Measurements from ENCODE around the gene SLC3A2. TPM values are rescaled to one million over a fixed set of nuclear protein-coding genes. Genes with fewer than 3 reads are reported as not detected.

SLC3A2 gene
- total and polyA plus RNA-seq, 2 experiments from 2014 or later = 335 to 456 TPM

- peak overlapping the region; percentile 84 for H2AFZ ChIP-seq
- peaks cover 48% of the 10 kb centered on the region for H3K4me1 ChIP-seq (ENCODE audit: insufficient read depth)
- TF ChIP-seq, protein P1, sequence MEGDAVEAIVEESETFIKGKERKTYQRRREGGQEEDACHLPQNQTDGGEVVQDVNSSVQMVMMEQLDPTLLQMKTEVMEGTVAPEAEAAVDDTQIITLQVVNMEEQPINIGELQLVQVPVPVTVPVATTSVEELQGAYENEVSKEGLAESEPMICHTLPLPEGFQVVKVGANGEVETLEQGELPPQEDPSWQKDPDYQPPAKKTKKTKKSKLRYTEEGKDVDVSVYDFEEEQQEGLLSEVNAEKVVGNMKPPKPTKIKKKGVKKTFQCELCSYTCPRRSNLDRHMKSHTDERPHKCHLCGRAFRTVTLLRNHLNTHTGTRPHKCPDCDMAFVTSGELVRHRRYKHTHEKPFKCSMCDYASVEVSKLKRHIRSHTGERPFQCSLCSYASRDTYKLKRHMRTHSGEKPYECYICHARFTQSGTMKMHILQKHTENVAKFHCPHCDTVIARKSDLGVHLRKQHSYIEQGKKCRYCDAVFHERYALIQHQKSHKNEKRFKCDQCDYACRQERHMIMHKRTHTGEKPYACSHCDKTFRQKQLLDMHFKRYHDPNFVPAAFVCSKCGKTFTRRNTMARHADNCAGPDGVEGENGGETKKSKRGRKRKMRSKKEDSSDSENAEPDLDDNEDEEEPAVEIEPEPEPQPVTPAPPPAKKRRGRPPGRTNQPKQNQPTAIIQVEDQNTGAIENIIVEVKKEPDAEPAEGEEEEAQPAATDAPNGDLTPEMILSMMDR (IDR thresholded peaks at IDR 0.05; ENCODE audit: poor library complexity) = no peak
- DNase-seq (ENCODE audit: low spot score) = peak; percentile 99
- peaks cover 28% of the 10 kb centered on the region for H4K20me1 ChIP-seq (ENCODE audit: insufficient read depth, poor library complexity, severe bottlenecking)
- WGBS (ENCODE audit: low lambda C conversion rate, missing lambda C conversion rate) = under 1% methylated on average over 54 of the region's 54 CpGs
- H3K4me2 ChIP-seq = peak overlapping the region; percentile 89
- peaks cover 49% of the 10 kb centered on the region for H3K79me2 ChIP-seq
- H3K36me3 ChIP-seq (replicated peaks; ENCODE audit: insufficient read depth, low read depth) = peaks cover 11% of the 10 kb centered on the region
- H3K27ac ChIP-seq = peak overlapping the region; percentile 80
- no peaks in the 10 kb centered on the region for H3K9me2 ChIP-seq (replicated peaks; ENCODE audit: insufficient read depth)
- no peaks in the 10 kb centered on the region for H3K9me3 ChIP-seq (ENCODE audit: low read depth)
- H3K27me3 ChIP-seq = no peaks in the 10 kb centered on the region
- H3K4me3 ChIP-seq = peak overlapping the region; percentile 67
Measured at GRCh38 chr11:62855571-62856332, 24.9 kb upstream of the SLC3A2 start.

DNA sequence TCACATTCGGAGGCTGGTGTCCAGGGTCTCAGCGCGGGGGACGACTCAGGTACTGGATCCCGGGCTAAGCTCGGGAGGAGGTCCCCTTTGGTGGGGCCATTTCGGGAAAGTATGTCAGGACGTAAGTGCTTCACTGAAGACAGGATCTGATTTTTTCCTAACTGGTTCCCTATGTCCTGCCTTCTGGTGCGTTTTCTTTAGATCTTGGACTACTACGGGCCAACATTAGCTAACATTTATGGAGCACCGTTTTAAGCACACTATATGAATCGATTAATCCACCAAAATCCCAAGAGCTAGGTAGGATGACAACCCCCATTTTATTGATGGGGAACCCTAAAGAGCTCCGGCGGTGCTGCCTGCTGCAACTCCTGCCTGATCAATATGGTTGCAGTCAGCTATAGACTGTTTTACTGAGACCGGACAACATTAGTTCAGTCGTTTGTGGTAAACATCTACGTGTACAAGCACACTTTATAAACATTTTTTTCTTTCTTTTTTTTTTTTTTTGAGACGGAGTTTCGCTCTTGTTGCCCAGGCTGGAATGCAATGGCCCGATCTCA lies 24.3 kb upstream of the SLC3A2 start:
- Histone ChIP-seq H3K27ac (peak overlapping the region; percentile 80), H3K79me2 (peaks cover 54% of the 10 kb centered on the region), H3K9me3 (ENCODE audit: low read depth) (no peaks in the 10 kb centered on the region), H3K36me3 (replicated peaks; ENCODE audit: insufficient read depth, low read depth) (peaks cover 11% of the 10 kb centered on the region), H4K20me1 (ENCODE audit: insufficient read depth, poor library complexity, severe bottlenecking) (peaks cover 28% of the 10 kb centered on the region), H3K27me3 (no peaks in the 10 kb centered on the region), H2AFZ (peak overlapping the region; percentile 84), H3K4me1 (ENCODE audit: insufficient read depth) (peaks cover 55% of the 10 kb centered on the region), H3K9me2 (replicated peaks; ENCODE audit: insufficient read depth) (no peaks in the 10 kb centered on the region), H3K4me2 (peak overlapping the region; percentile 89), H3K4me3 (peak overlapping the region; percentile 8)
- WGBS (ENCODE audit: low lambda C conversion rate, missing lambda C conversion rate) = 7% methylated on average over 20 of the region's 20 CpGs
- no peak for DNase-seq (ENCODE audit: low spot score)
- TF ChIP-seq, protein P1 (IDR thresholded peaks at IDR 0.05; ENCODE audit: poor library complexity) = no peak
- TF ChIP-seq EZH2phosphoT487 (IDR thresholded peaks at IDR 0.05; ENCODE audit: low read depth, severe bottlenecking, unreplicated experiment) (no peak), EZH2 (IDR thresholded peaks at IDR 0.05; ENCODE audit: borderline replicate concordance) (no peak)

- Histone ChIP-seq H2AFZ (peak overlapping the region; percentile 9), H3K4me3 (no peak overlapping the region), H3K4me1 (ENCODE audit: insufficient read depth) (peaks cover 56% of the 10 kb centered on the region), H3K27ac (peak overlapping the region; percentile 43), H3K79me2 (peaks cover 59% of the 10 kb centered on the region), H3K9me2 (replicated peaks; ENCODE audit: insufficient read depth) (no peaks in the 10 kb centered on the region), H3K36me3 (replicated peaks; ENCODE audit: insufficient read depth, low read depth) (peaks cover 10% of the 10 kb centered on the region), H4K20me1 (ENCODE audit: insufficient read depth, poor library complexity, severe bottlenecking) (peaks cover 27% of the 10 kb centered on the region), H3K4me2 (peak overlapping the region; percentile 89), H3K27me3 (no peaks in the 10 kb centered on the region), H3K9me3 (ENCODE audit: low read depth) (no peaks in the 10 kb centered on the region)
- no peak for DNase-seq (ENCODE audit: low spot score)
- TF ChIP-seq, protein P1 (IDR thresholded peaks at IDR 0.05; ENCODE audit: poor library complexity) = no peak
- no peak for TF ChIP-seq EZH2phosphoT487 (IDR thresholded peaks at IDR 0.05; ENCODE audit: low read depth, severe bottlenecking, unreplicated experiment)
- WGBS (ENCODE audit: low lambda C conversion rate, missing lambda C conversion rate) = 54% methylated on average over 2 of the region's 2 CpGs
Measured at GRCh38 chr11:62857541-62857982, 23.1 kb upstream of the SLC3A2 start.
